ENCODE measurements around the gene PLEKHG4. TPM values are rescaled to one million over a fixed set of nuclear protein-coding genes. Genes with fewer than 3 reads are reported as not detected.
A peak's percentile ranks its signal among the peaks of the same experiment; 100 is the strongest.

PLEKHG4 gene
- polyA plus RNA-seq, 1 experiment: 25.2 TPM

GRCh38 chr16:67238806-67239470 lies 40.4 kb upstream of the PLEKHG4 start:
- POLR2A ChIA-PET: no interaction called here
- TF ChIP-seq, protein P1, sequence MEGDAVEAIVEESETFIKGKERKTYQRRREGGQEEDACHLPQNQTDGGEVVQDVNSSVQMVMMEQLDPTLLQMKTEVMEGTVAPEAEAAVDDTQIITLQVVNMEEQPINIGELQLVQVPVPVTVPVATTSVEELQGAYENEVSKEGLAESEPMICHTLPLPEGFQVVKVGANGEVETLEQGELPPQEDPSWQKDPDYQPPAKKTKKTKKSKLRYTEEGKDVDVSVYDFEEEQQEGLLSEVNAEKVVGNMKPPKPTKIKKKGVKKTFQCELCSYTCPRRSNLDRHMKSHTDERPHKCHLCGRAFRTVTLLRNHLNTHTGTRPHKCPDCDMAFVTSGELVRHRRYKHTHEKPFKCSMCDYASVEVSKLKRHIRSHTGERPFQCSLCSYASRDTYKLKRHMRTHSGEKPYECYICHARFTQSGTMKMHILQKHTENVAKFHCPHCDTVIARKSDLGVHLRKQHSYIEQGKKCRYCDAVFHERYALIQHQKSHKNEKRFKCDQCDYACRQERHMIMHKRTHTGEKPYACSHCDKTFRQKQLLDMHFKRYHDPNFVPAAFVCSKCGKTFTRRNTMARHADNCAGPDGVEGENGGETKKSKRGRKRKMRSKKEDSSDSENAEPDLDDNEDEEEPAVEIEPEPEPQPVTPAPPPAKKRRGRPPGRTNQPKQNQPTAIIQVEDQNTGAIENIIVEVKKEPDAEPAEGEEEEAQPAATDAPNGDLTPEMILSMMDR (IDR thresholded peaks at IDR 0.05; ENCODE audit: insufficient read depth, low read depth, low read length): no peak

DNA sequence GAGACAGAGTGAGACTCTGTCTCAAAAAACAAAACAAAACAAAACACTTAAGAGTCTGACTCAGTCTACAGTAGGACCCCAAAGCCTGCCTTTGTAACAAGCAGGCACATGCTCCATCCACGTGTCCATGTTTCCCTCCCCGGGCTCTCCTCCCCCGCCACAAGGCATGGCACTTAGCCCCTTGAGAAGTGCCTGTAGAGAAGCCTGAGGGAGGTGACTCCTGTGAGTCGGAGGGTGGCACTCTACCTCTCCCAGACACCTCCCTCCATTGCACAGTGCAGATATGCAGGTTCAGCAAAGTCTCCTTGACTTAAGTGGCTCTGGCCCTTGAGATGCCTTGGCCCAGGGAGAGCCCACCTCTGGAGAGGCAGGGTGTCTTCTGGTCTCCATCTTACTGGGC lies 38.8 kb upstream of the PLEKHG4 start:
- TF ChIP-seq, protein P1 (IDR thresholded peaks at IDR 0.05; ENCODE audit: insufficient read depth, low read depth, low read length): no peak
- POLR2A ChIA-PET: no interaction called here
- Histone ChIP-seq H3K4me3 (ENCODE audit: low read depth, low read length) (no peak overlapping the region), H3K27me3 (ENCODE audit: control insufficient read depth, insufficient read depth, low read length) (no peaks in the 10 kb centered on the region), H3K36me3 (ENCODE audit: control insufficient read depth, insufficient read depth, low read length) (peaks cover 29% of the 10 kb centered on the region)
- CTCF ChIA-PET: interaction anchor here (1.0 to 1.8 kb wide), 2 partner anchors 8 to 13 kb away, joined by 3 to 7 read pairs; partner anchors contain the start of gene TMEM208
- DNase-seq (ENCODE audit: low read depth): no peak

More at GRCh38 chr16:67238806-67239470, 40.4 kb upstream of the PLEKHG4 start:
- DNase-seq (ENCODE audit: low read depth): no peak
- Histone ChIP-seq H3K36me3 (ENCODE audit: control insufficient read depth, insufficient read depth, low read length) (peaks cover 35% of the 10 kb centered on the region), H3K27me3 (ENCODE audit: control insufficient read depth, insufficient read depth, low read length) (no peaks in the 10 kb centered on the region), H3K4me3 (ENCODE audit: low read depth, low read length) (no peak overlapping the region)
- CTCF ChIA-PET: interaction anchor here (0.7 to 2.0 kb wide), 3 partner anchors 12 to 70 kb away, joined by 3 to 15 read pairs (median 3); partner anchors contain the start of gene TMEM208

- TF ChIP-seq, protein P1 (IDR thresholded peaks at IDR 0.05; ENCODE audit: insufficient read depth, low read depth, low read length): no peak
- Histone ChIP-seq H3K27me3 (ENCODE audit: control insufficient read depth, insufficient read depth, low read length) (no peaks in the 10 kb centered on the region), H3K36me3 (ENCODE audit: control insufficient read depth, insufficient read depth, low read length) (peaks cover 22% of the 10 kb centered on the region), H3K4me3 (ENCODE audit: low read depth, low read length) (no peak overlapping the region)
- peak; percentile 69 for DNase-seq (ENCODE audit: low read depth)
- ChIA-PET POLR2A (interaction anchor here (0.6 kb wide), 1 partner anchor 15 kb away, joined by 4 read pairs; no protein-coding TSS in a partner anchor), CTCF (interaction anchor here (0.6 to 1.8 kb wide), 4 partner anchors 9 to 132 kb away, joined by 3 to 7 read pairs (median 6); partner anchors contain the start of gene TMEM208)
Observed at GRCh38 chr16:67241008-67241900, 38.1 kb upstream of the PLEKHG4 start.

GRCh38 chr16:67242138-67242730 lies 37.1 kb upstream of the PLEKHG4 start:
- Histone ChIP-seq H3K27me3 (ENCODE audit: control insufficient read depth, insufficient read depth, low read length) (no peaks in the 10 kb centered on the region), H3K4me3 (ENCODE audit: low read depth, low read length) (no peak overlapping the region), H3K36me3 (ENCODE audit: control insufficient read depth, insufficient read depth, low read length) (peaks cover 15% of the 10 kb centered on the region)
- TF ChIP-seq, protein P1 (IDR thresholded peaks at IDR 0.05; ENCODE audit: insufficient read depth, low read depth, low read length): no peak
- DNase-seq (ENCODE audit: low read depth): no peak
- ChIA-PET CTCF (interaction anchor here (0.6 to 1.6 kb wide), 2 partner anchors 19 to 131 kb away, joined by 6 read pairs; no protein-coding TSS in a partner anchor), POLR2A (no interaction called here)

Data from BJ (cell line).